BJ (cell line): ENCODE results near the gene PASK. TPM values are rescaled to one million over a fixed set of nuclear protein-coding genes. Genes with fewer than 3 reads are reported as not detected.

Source experiments
- CTCF ChIA-PET: fragments of 350-600 bp; formaldehyde crosslinking; extraction: SDS; loops from one replicate; lab custom pipeline; 2021; ENCODE audit warnings: antibody characterized with exemption, inconsistent platforms; lab: Yijun Ruan, JAX
- POLR2A ChIA-PET: fragments of 300-600 bp; sonication (Branson Sonifier 250); formaldehyde crosslinking; extraction: SDS; loops from one replicate; lab custom pipeline; 2021; ENCODE audit warnings: antibody characterized with exemption; lab: Charles Lee
- DNase-seq: peaks from one replicate; pipeline ENCODE4 v3.0.0-alpha.2; 2011; ENCODE audit warnings: low read depth
- H3K27me3 ChIP-seq: 2 replicates; pipeline ENCODE4 v1.6.0; 2011; ENCODE audit warnings: low read length; ENCODE audit not compliant: control insufficient read depth, insufficient read depth
- H3K36me3 ChIP-seq: 2 replicates; pipeline ENCODE4 v1.5.1; 2011; ENCODE audit warnings: low read length; ENCODE audit not compliant: control insufficient read depth, insufficient read depth
- H3K4me3 ChIP-seq: 2 replicates; pipeline ENCODE4 v1.5.1; 2011; ENCODE audit warnings: low read depth, mild to moderate bottlenecking, control low read depth, low read length
- CTCF ChIP-seq: IDR thresholded peaks from 2 replicates; pipeline ENCODE4 v1.5.1; 2011; ENCODE audit warnings: low read depth, mild to moderate bottlenecking, control low read depth, inconsistent platforms, low read length, moderate library complexity; ENCODE audit not compliant: insufficient read depth
- polyA plus RNA-seq: library from polyadenylated mRNA; depleted of rRNA; stranded (reverse); fragments of >200 nt; gene quantifications from 2 replicates; pipeline ENCODE4 v1.2.3, GENCODE V29; 2011

Gene PASK
- polyA plus RNA-seq, 1 experiment = 3.4 TPM

GRCh38 chr2:241072553-241073165 lies 76.6 kb downstream of the PASK start:
- H3K36me3 ChIP-seq = peaks cover 3% of the 10 kb centered on the region; the same call in 1 of the 2 replicates
- no peak for DNase-seq
- H3K4me3 ChIP-seq = no peak overlapping the region
- ChIA-PET CTCF (interaction anchor here (1.5 kb wide), 1 partner anchor 158 kb away, joined by 3 read pairs; no protein-coding TSS in a partner anchor), POLR2A (no interaction called here)
- H3K27me3 ChIP-seq = no peaks in the 10 kb centered on the region
- TF ChIP-seq CTCF = no peak

GRCh38 chr2:241072151-241072550 lies 77.1 kb downstream of the PASK start:
- H3K27me3 ChIP-seq = no peaks in the 10 kb centered on the region
- H3K4me3 ChIP-seq = no peak overlapping the region
- DNase-seq = no peak
- H3K36me3 ChIP-seq = peaks cover 3% of the 10 kb centered on the region; the same call in 1 of the 2 replicates
- POLR2A ChIA-PET = no interaction called here
- TF ChIP-seq CTCF = no peak
- CTCF ChIA-PET = no interaction called here

GRCh38 chr2:241071677-241072111 lies 77.6 kb downstream of the PASK start:
- no peak for DNase-seq
- no peak for TF ChIP-seq CTCF
- CTCF ChIA-PET = no interaction called here
- Histone ChIP-seq H3K27me3 (no peaks in the 10 kb centered on the region), H3K36me3 (peaks cover 3% of the 10 kb centered on the region; the same call in 1 of the 2 replicates), H3K4me3 (no peak overlapping the region)
- POLR2A ChIA-PET = no interaction called here

- ChIA-PET POLR2A (no interaction called here), CTCF (no interaction called here)
- Histone ChIP-seq H3K27me3 (no peaks in the 10 kb centered on the region), H3K4me3 (no peak overlapping the region), H3K36me3 (peaks cover 3% of the 10 kb centered on the region; the same call in 1 of the 2 replicates)
- no peak for TF ChIP-seq CTCF
- no peak for DNase-seq
Observed at GRCh38 chr2:241070811-241071676, 78.2 kb downstream of the PASK start.

GRCh38 chr2:241070361-241070760 lies 78.9 kb downstream of the PASK start:
- no peak overlapping the region for H3K4me3 ChIP-seq
- TF ChIP-seq CTCF = no peak
- POLR2A ChIA-PET = no interaction called here
- DNase-seq = no peak
- CTCF ChIA-PET = no interaction called here
- H3K27me3 ChIP-seq = no peaks in the 10 kb centered on the region
- H3K36me3 ChIP-seq = peaks cover 3% of the 10 kb centered on the region; the same call in 1 of the 2 replicates
